HG02938 (cell line): ENCODE results near the gene GOSR2.

Source experiments
- ATAC-seq: cut with Tn5 transposase; IDR thresholded peaks from one replicate; pipeline ENCODE4 v1.9.1; 2021; ENCODE audit warnings: mild to moderate bottlenecking, moderate library complexity; ENCODE audit not compliant: unreplicated experiment

GOSR2 gene

DNA sequence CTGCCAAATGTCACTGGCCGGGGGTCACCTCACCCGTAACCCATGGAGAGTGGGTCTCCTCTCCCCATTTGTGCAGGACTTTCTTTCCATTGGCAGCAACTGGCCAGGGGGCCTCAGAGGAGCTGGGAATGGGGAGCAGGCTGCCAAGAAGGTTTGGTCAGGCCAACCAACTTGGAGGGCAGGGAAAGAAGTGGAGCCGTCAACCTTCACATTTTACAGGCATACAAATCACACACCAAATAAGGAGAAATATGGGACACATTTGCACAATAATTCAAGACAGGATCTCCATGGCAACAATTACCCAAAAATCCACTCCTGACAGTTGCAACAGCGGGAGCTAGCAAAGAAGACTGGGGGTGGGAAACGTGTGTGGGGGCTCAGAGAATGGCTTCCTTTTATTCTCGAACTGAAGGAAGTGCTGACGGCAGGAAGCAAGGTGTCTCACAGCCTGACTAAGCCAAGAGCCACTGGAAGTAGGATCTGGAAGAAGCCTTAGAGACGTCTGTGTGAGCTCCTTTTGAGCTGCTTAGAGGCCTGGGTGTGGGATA, 35.2 kb downstream of the GOSR2 start:
- no peak for ATAC-seq

DNA sequence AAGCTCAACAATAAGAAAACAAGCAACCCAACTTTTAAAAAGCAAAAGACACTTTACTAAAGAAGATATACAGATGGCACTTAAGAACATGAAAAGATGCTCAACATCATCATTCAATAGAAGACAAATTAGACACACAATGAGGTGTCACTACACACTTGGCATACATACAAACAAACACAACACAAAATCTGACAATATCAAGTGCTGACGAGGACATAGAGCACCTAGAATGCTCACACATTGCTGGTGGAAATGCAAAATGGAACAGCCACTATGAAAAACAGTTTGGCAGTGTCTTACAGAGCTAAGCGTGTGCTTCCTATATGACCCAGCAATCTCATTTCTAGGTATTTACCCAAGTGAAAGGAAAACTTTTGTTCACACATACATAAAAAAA, 37.2 kb downstream of the GOSR2 start:
- ATAC-seq: no peak

DNA sequence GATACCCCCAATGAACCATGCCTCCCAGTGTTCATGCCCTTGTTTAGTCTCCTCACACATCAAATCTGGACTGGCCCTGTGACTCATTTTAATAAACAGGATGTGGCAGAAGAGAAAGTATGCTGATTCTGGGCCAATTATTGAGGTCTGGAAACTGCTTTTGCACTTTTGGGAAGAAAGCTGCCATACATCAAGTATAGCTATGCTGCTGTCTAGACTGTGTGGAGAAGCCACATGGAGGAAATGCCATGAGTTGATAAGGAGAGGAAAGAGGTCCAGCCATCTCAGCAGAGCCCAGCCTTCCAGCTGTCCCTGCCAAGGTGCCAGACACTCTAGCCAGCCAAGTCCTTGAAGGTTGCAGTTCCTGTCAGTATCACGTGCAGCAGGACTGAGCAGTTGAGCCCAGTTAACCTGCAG, 39.4 kb downstream of the GOSR2 start:
- ATAC-seq: no peak

DNA sequence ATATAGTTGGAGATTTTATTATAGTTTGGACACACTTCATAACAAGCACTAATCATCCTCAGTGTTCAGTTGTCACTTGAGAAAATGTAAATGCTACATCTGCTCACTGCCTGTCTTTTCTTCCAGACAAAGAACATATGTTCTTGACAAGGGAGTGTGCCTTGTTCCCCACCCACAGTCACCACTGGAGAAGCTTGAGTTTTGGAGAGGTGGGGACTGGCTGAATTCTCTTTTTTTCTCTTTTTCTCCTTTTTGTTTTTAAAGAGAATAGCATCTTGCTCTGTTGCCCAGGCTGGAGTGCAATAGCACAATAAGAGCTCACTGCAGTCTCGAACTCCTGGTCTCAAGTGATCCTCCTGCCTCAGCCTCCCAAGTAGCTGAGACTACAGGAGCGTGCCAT, 40.6 kb downstream of the GOSR2 start:
- no peak for ATAC-seq

DNA sequence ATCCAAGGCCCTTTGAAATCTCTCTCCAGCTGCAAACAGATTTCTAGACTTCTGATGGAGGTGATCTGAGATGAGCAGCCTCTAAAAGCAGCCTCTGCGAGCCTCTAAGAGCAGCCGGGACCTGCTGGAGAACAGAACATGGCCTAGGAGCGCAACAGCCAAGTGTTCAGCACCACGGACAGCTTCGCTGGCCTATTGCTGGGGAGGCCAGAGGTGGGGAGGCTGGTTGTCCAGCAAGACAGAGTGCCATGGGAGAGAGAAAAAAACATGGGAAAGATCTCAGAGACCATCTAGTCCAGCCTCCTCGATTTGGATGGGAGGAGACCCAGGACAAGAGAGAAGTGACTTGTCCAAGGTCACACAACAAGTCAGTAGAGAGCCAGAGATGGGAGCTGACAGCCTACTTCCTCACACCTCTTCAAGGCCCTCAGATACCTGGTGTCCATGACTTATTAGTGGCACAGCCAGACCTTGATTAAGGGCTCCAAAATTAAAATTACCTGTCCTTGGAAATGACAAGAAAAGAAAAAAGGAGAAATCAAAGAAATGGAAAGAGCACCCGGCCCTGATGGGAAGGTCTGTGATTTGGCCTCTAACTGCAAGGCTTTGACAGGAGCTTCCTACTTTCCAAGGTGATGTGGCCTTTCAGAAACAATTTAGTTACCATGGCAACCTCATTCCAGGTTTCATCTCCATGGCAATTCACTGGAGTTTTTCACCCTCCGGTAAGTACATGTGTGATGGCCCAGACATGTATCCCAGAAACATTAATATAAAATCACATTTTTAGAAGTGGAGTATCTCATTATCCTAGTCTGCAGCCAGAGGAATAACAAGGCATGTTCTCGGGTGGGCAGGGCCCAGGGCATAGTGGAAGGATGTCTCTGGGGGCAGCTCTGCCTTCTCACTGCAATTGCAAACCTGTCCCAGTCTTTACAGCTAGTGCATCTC, 41.6 kb downstream of the GOSR2 start:
- ATAC-seq: no peak

DNA sequence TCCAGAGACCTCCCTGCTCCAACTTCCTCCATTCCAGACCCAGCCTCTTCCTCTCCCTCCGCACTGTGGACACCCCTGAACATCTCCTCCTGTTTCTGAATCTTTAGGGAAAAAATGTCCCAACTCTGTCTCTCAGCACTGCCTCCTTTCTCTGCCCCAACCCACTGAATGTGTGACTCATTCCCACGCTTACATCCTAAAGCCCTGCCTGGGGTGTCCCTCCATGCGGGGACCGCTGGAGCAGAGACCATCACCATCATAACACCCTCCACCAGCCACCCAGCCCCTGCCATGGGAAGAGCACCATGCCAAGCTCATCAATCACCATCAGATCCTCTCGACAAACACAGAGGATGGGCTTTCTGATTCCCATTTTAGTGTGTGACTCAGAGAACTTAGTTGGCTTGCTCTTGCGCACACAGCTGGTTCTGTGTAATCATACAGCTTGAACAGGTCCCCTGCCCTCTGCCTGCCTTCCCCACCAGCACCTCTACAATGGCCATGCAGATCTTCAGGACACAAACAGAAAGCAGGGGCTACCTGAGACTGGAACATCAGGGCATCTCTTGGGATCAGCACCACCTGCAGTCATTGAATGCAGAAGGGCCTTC, 45.4 kb downstream of the GOSR2 start:
- ATAC-seq: no peak

DNA sequence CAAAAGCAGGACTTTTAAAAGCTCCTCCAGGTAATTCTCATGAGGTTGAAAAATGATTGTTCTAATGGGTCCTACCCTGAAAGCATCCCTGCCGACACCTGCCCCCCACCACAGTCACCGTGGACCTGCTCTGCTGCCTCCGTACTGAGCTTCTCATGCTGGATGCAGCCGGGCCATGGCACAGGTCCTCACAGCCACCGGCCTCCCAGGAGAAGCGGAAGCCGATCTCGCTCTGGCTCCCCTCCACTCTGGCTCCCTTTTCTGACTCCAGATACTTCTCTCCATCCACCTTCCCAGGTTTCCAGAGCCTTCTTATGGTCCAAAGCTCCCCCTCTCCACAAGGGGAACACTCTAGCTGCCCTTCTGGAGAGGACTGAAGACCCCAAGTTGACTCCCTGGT, 45.9 kb downstream of the GOSR2 start:
- no peak for ATAC-seq

DNA sequence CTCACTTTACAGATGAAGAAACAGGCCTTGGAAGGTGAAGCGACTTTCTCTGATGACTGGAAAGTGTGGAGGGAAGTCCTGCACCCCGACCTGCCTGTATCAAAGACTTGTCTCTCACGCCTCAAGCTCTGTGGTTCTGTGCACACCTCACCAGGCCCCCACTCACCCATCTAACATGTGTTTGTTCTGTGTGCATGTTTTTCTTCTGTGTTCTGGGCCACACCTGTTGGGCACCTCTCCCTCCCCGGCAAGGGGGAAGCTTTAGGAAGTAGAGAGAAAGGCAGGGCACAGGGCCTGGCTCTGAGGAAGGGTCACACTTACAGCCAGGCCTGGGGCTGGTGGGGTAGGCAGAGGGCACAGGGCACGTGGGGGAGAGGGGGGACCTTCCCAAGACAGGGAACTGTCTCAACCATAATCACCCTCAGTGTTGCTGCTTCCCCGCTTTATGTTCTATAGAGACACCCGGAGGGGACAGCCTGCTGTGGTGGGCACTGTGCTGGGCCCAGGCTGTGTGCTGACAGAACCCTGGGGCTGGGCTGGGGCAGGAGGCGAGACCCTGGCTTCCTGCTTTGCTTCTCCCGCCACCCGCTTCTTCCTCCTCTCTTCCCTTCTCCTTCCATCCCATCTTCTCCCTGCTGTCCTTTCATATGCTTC, 48.8 kb downstream of the GOSR2 start:
- no peak for ATAC-seq

DNA sequence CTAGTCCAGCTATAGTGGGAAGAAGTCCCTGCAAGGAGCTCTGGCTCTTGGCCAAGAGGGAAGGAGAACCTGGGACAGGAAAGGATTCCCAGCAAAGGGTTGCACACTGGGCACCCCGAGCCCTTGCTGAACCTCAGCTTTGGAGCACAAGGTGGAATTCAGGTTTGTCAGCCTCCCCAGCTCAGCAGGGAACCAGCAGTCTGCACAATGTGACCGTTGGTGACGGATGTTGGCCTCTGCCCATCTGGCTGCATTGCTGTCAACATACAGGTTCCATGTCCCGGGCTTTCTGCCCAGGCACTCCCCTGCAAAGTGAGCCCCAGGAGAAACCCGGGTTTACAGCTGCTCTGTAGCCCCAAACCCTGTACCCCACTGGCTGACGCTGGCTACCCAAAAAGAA, 49.4 kb downstream of the GOSR2 start:
- no peak for ATAC-seq

DNA sequence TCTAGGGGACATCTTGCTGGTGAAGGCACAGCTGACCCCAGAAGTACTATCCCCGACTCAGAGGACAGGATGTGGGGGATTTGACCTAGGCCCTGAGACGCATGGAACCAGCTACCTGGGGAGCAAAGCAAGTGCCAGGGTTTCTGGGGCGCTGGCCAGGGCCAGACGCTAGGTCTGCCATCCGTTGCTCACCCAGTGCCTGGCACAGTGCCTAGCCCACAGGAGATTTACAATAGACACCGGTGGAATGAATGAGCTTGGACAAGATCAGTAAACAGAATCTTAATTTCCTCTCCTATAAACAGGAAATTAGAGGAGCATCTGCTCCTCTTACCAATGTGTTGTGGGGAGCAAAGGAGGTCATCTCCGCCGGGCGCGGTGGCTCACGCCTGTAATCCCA, 51.1 kb downstream of the GOSR2 start:
- no peak for ATAC-seq

DNA sequence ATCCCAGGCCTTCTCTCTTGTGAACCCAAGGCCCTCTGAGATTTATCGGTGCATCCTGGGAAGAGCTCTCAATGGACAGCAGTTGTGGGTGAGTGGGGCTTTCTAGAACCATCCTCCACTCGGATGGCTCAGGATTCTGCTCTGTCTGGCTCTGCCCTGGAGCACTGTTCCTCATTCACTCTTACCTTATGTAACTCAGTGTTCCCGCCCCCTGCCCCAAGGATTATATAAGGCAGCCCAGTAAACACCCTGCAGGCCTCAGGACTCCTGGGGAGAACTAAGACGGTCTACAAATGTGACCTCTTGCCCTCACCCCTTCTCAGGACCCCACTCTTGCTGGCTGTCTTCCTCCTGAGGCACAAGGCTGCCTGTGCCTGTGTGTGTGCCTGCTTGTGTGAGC, 52.3 kb downstream of the GOSR2 start:
- no peak for ATAC-seq

DNA sequence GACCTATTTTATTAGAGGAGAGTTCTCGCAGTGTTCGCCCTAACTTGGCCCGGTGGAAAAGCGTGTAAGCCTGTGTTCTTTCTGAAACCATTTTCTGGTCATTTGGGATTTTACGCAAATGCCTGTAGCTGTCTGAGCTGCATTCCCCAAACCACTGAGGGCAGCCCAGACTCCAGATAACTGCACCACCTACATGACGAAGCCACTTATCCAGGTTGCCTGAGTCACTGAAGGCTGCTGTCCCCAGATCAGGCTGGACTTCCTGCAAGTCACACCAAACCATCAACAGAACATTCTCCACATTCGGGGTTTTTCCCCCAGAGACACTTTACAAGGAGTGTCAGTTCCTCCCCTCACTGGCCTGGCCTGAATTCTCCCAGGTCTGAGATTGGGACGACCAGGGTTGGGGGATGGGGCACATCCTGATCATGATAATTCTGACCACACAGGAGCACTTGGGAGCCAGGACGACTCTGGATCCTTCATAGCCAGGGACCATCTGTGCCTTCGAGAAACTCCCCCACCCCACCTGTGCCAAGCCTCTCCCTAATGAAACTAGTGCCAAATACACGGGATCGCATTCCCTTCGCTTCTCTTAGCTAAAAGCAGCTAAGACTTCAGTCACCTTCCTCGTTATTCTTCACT, 53.8 kb downstream of the GOSR2 start:
- no peak for ATAC-seq

DNA sequence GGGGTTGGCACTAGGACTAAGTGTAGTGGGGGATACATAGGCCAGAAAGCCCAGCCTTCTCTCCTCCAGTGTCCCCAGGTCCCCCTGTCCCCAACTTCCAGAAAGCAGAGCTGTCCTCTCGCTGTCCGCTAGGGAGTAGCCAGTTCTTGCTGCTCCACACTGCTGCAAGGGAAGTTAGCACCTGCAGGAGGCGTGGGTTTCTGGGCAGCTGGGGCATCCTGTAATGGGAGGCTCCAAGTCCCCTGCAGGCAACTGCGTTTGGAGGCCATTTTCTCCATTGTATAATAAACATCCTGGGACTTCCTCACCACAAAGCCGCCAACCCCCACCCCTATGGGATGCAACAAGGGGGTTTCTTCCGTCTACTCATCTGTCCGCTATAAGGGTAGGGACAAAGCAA, 54.4 kb downstream of the GOSR2 start:
- no peak for ATAC-seq

DNA sequence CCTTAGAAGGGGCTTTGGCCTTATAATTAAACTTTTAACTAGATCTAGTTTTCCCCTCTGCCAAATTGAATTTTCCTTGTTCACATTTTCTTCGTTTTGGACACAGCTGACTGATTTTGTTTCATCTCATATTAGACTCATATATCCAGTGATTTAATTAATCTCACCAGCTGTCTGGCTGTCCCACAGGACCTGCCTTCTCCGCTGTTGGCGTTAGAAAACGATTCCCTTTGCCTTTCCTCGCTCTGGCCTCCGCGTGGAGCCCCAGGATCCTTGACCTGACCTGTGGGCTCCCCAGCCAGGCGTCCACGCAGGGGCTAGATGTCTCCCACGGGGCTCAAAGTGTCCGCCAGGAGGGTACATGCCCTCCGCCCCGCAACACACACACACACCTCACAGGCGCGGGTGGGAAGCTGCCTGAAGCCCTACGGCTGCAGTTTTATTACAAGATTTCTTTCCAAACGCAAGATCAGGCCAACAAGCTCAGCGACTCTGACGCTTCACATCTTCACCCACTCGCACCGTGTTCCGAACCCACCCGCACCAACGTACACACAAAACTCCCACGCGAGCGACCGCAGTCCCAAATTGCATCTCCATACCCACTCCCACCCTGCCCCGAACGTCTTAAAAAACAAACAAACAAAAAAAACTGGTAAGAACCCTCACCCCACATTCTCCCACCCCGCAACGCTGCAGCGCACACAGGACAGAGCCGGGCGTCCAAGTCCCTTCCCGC, 55.0 kb downstream of the GOSR2 start:
- no peak for ATAC-seq

DNA sequence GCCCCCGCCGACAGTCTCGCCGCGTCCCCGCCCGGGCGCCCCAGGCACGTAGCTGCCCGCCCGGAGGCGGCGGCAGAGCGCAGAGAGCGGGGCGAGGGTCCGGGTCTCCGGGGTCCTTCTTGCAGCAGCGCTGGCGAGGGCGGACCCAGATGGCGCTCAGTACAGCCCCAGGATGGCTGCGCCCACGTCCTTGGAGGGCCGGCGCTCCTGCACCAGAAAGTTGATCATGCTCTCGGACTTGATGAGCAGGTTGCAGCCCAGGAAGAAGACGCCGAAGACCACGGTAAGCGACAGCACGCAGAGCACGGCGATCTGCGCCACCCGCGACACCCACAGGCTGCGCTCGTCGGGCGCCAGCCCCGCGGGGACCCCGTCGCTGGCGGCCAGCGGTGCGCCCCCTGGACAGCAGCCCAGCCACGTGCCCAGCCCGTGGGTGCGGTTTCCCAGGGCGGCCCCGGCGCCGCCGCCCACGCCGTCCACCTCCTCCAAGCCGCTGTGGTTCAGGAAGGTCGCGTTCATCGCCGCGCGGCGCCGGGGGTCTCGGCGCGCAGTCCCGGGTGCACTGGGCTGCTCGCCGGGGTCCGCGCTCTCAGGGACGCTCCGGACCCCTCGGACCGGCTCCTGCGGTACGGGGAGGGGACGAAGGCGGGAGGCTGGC, 55.7 kb downstream of the GOSR2 start:
- ATAC-seq: no peak

DNA sequence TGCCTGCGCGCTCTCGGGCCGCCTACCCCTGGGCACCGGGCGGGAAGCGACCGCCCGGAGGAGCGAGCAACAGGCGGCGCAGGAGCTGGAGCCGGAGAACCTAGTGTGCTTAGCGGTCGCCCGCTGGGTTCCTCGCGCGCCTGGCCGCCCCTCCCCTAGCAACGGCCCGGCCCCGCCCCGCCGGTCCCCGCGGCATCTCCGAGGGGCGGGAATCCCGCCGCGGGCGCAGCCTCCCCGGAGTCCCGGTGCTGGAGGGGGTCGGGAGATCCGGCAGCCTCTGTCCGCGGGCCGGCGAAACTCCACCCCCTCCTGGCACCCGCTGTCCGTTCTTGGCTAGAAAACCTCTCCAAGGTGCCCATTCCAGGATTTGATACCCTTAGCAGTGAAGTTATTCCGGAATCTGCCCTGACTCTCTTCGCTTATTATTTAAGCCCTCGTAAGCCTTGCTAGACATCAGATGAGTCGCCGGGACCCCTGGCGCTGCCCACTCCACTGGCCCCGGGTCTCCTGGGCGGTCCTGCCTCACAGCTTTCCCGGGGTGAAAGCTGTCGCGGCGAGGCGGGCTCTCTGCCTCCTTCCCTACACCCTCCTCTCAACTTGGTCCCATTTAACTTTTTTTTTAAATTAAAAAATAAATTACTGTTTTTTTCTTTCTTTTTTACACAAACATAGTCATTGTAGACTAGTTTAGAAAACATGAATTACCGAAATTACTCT, 56.3 kb downstream of the GOSR2 start, which contains the start of gene RPRML:
Gene RPRML (minus strand): TSS at position 107 of the 717 bp plus-strand sequence. CDS start 246 bp downstream, outside the sequence.
- ATAC-seq: no peak

DNA sequence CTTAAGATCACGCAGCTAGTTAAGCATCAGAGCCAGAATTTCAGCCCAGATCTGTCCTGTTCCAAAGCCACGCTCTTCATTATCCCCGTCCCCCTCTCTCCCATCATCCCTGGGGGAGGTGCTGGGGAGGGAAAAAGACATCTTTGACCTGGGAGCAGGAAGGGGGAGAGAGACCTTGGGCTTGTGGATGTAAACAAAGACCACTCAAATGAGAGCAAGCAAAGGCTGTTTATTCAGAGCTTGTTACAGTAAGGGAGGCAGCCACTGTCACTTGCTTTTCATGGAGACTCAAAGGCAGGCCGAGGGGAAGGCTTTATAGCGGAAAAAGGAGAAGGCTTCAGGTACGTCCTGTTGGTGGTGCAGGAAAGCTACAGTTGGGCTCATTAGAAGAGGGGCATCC, 59.6 kb downstream of the GOSR2 start:
- ATAC-seq: no peak

DNA sequence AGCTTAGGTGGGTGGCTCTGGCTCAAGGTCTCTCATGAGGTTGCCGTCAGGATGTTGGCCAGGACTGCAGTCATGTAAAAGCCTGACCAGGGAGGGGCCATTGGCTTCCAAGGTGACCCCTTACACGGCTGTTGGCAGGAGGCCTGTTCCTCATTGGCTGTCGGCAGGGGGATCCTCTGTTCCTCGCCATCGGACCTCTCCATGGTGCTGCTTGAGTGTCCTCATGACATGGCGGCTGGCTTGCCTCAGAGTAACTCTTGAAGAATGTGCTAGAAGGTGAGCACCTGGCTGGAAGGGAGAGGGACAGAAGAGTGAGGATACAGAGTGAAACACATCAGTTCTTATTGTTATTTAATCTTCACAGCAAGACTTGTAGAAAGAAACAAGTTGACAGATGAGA, 60.8 kb downstream of the GOSR2 start:
- no peak for ATAC-seq

DNA sequence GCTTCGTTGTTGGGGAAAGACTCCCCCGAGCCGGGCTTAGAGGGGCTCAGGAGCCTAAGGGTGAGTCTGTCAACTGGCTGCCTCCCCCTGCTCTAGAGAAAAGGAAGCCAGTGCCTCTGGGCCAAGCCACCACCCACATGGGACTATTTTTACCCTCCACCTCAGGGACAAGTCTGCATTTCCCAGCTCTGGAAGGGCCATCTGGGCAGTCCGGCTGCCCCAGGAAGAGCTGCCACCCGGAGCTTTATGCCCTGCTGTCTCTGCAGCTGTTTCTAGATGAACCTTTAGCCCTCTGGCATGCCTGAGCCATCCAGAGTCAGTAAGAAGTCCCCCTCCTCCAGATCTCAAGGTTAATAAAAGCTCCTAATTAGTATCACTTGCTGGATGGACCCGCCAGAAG, 61.4 kb downstream of the GOSR2 start:
- no peak for ATAC-seq
